HEK293 (cell line): ENCODE measurements around the gene BLOC1S1.

Experiments used
- GLIS1 ChIP-seq: fragments of 450-650 bp; formaldehyde crosslinking; IDR thresholded peaks from 2 replicates; pipeline ENCODE4 v1.5.1; 2016; ENCODE audit warnings: missing biosample characterization, missing genetic modification characterization
- KLF1 ChIP-seq: fragments of 450-650 bp; formaldehyde crosslinking; IDR thresholded peaks from 2 replicates; pipeline ENCODE4 v1.5.1; 2016; ENCODE audit warnings: missing biosample characterization, missing genetic modification characterization
- OSR2 ChIP-seq: fragments of 450-650 bp; formaldehyde crosslinking; IDR thresholded peaks from 2 replicates; pipeline ENCODE4 v1.5.1; 2016; ENCODE audit warnings: missing biosample characterization, missing genetic modification characterization
- OVOL3 ChIP-seq: fragments of 450-650 bp; formaldehyde crosslinking; IDR thresholded peaks from 2 replicates; pipeline ENCODE4 v1.5.1; 2016; ENCODE audit warnings: missing biosample characterization, missing genetic modification characterization
- RBAK ChIP-seq: fragments of 450-650 bp; formaldehyde crosslinking; IDR thresholded peaks from 2 replicates; pipeline ENCODE4 v1.5.1; 2016; ENCODE audit warnings: missing biosample characterization, missing genetic modification characterization
- SP3 ChIP-seq: fragments of 450-650 bp; formaldehyde crosslinking; IDR thresholded peaks from 2 replicates; pipeline ENCODE4 v1.5.1; 2016; ENCODE audit warnings: missing biosample characterization, missing genetic modification characterization
- ZBTB17 ChIP-seq: fragments of 450-650 bp; formaldehyde crosslinking; IDR thresholded peaks from 2 replicates; pipeline ENCODE4 v1.5.1; 2016; ENCODE audit warnings: missing biosample characterization, missing genetic modification characterization
- ZNF112 ChIP-seq: fragments of 450-650 bp; formaldehyde crosslinking; IDR thresholded peaks from 2 replicates; pipeline ENCODE4 v1.5.0; 2017; ENCODE audit warnings: missing biosample characterization, missing genetic modification characterization
- ZNF114 ChIP-seq: fragments of 450-650 bp; formaldehyde crosslinking; IDR thresholded peaks from 2 replicates; pipeline ENCODE4 v1.5.0; 2017; ENCODE audit warnings: missing biosample characterization, missing genetic modification characterization
- ZNF146 ChIP-seq: fragments of 450-650 bp; formaldehyde crosslinking; IDR thresholded peaks from 2 replicates; pipeline ENCODE4 v1.5.1; 2016; ENCODE audit warnings: missing biosample characterization, missing genetic modification characterization
- ZNF155 ChIP-seq: fragments of 450-650 bp; formaldehyde crosslinking; IDR thresholded peaks from 2 replicates; pipeline ENCODE4 v1.5.1; 2016; ENCODE audit warnings: missing biosample characterization, missing genetic modification characterization
- ZNF157 ChIP-seq: fragments of 450-650 bp; formaldehyde crosslinking; IDR thresholded peaks from 2 replicates; pipeline ENCODE4 v1.5.1; 2016; ENCODE audit warnings: missing biosample characterization, missing genetic modification characterization
- ZNF223 ChIP-seq: fragments of 450-650 bp; formaldehyde crosslinking; IDR thresholded peaks from 2 replicates; pipeline ENCODE4 v1.5.1; 2016; ENCODE audit warnings: missing biosample characterization, missing genetic modification characterization
- ZNF266 ChIP-seq: fragments of 450-650 bp; formaldehyde crosslinking; IDR thresholded peaks from 2 replicates; pipeline ENCODE4 v1.5.1; 2016; ENCODE audit warnings: missing biosample characterization, missing genetic modification characterization, low read depth
- ZNF394 ChIP-seq: fragments of 450-650 bp; formaldehyde crosslinking; IDR thresholded peaks from 2 replicates; pipeline ENCODE4 v1.5.1; 2016; ENCODE audit warnings: missing biosample characterization, missing genetic modification characterization, mild to moderate bottlenecking, moderate library complexity, borderline replicate concordance
- ZNF501 ChIP-seq: fragments of 450-650 bp; formaldehyde crosslinking; IDR thresholded peaks from 2 replicates; pipeline ENCODE4 v1.5.1; 2016; ENCODE audit warnings: missing biosample characterization, missing genetic modification characterization
- ZNF514 ChIP-seq: fragments of 450-650 bp; formaldehyde crosslinking; IDR thresholded peaks from 2 replicates; pipeline ENCODE4 v1.5.1; 2016; ENCODE audit warnings: missing biosample characterization, missing genetic modification characterization
- ZNF571 ChIP-seq: fragments of 450-650 bp; formaldehyde crosslinking; IDR thresholded peaks from 2 replicates; pipeline ENCODE4 v1.5.0; 2017; ENCODE audit warnings: missing biosample characterization, missing genetic modification characterization
- ZNF624 ChIP-seq: fragments of 450-650 bp; formaldehyde crosslinking; IDR thresholded peaks from 2 replicates; pipeline ENCODE4 v1.5.1; 2017; ENCODE audit warnings: missing biosample characterization, missing genetic modification characterization
- ZNF626 ChIP-seq: fragments of 450-650 bp; sonication (Bioruptor Pico); formaldehyde crosslinking; IDR thresholded peaks from 2 replicates; pipeline ENCODE4 v1.5.1; 2018; ENCODE audit warnings: missing biosample characterization, missing genetic modification characterization, inconsistent platforms
- ZNF76 ChIP-seq: fragments of 450-650 bp; formaldehyde crosslinking; IDR thresholded peaks from 2 replicates; pipeline ENCODE4; 2016; ENCODE audit warnings: low read depth, missing biosample characterization, missing genetic modification characterization, borderline replicate concordance
- ZNF768 ChIP-seq: fragments of 450-650 bp; formaldehyde crosslinking; IDR thresholded peaks from 2 replicates; pipeline ENCODE4 v1.5.1; 2018; ENCODE audit warnings: missing biosample characterization, mild to moderate bottlenecking, missing genetic modification characterization
- ZNF830 ChIP-seq: fragments of 450-650 bp; IDR thresholded peaks from 2 replicates; pipeline ENCODE4 v1.5.0; 2018; ENCODE audit warnings: missing biosample characterization, missing genetic modification characterization, low read depth, mild to moderate bottlenecking, moderate library complexity
- TF ChIP-seq, protein P1 (sequence below): fragments of 450-650 bp; formaldehyde crosslinking; IDR thresholded peaks from 2 replicates; pipeline ENCODE4 v1.5.1; 2017; ENCODE audit warnings: missing biosample characterization, missing genetic modification characterization
- TF ChIP-seq, protein P2 (sequence below): sonication (generic); formaldehyde crosslinking; IDR thresholded peaks from 2 replicates; pipeline ENCODE4 v1.8.1; 2022; ENCODE audit warnings: mild to moderate bottlenecking, moderate library complexity, missing genetic modification reagents
- TF ChIP-seq, protein P3 (sequence below): fragments of 450-650 bp; IDR thresholded peaks from 2 replicates; pipeline ENCODE4 v1.5.1; 2018; ENCODE audit warnings: missing biosample characterization, mild to moderate bottlenecking, missing genetic modification characterization
- TF ChIP-seq, protein P4 (sequence below): fragments of 450-650 bp; formaldehyde crosslinking; IDR thresholded peaks from 2 replicates; pipeline ENCODE4 v1.5.1; 2016; ENCODE audit warnings: missing biosample characterization, missing genetic modification characterization
- TF ChIP-seq, protein P5 (sequence below): fragments of 450-650 bp; formaldehyde crosslinking; IDR thresholded peaks from 2 replicates; pipeline ENCODE4 v1.5.1; 2016; ENCODE audit warnings: missing biosample characterization, missing genetic modification characterization

Gene BLOC1S1

DNA sequence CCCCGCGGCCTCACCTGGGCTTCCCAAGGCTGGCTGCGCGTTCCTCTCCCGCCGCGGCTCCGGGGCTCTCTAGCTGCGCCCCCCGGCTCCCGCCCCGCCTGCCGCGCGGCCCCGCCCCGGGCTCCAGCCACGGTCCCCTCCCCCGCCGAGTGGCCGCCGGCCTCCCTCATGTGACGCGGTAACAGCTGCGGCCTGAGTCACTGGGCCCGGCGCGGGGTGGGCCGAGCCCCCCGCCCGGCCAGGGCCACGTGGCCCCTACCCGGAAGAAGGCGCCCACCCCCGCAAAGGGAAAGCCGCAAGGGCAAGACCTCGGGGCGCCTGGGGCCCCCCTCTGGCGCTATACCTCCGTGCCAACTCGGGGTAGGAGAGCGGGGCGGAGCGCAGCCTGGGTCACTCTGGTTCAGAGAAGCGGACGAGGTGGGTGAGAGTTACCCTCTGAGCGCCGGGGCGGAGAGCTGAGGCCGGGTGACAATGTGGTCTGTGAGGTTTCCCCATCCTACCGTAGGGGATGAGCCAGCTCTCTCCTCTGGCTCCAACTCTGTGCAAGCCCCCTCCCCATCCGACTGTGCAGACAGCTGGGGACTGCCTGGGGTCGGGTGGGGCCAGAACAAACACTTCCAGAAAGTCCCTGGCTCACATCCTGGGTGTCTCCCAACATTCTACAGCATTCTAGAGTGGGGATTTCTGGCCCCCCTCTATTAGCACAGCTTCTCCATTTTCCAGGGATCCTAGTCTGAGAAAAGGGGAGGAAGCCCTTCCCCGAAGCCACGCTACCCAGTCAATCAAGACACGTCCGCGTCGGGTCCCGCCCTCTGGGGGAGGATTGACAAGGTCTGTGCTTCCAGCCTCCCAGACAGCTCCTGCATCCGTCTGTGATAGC is 13.3 kb downstream of the BLOC1S1 start, which contains the start of gene CD63 (continued):
- TF ChIP-seq, protein P1, sequence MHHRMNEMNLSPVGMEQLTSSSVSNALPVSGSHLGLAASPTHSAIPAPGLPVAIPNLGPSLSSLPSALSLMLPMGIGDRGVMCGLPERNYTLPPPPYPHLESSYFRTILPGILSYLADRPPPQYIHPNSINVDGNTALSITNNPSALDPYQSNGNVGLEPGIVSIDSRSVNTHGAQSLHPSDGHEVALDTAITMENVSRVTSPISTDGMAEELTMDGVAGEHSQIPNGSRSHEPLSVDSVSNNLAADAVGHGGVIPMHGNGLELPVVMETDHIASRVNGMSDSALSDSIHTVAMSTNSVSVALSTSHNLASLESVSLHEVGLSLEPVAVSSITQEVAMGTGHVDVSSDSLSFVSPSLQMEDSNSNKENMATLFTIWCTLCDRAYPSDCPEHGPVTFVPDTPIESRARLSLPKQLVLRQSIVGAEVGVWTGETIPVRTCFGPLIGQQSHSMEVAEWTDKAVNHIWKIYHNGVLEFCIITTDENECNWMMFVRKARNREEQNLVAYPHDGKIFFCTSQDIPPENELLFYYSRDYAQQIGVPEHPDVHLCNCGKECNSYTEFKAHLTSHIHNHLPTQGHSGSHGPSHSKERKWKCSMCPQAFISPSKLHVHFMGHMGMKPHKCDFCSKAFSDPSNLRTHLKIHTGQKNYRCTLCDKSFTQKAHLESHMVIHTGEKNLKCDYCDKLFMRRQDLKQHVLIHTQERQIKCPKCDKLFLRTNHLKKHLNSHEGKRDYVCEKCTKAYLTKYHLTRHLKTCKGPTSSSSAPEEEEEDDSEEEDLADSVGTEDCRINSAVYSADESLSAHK (tag by site-specific recombination) = no peak
- TF ChIP-seq, protein P2, sequence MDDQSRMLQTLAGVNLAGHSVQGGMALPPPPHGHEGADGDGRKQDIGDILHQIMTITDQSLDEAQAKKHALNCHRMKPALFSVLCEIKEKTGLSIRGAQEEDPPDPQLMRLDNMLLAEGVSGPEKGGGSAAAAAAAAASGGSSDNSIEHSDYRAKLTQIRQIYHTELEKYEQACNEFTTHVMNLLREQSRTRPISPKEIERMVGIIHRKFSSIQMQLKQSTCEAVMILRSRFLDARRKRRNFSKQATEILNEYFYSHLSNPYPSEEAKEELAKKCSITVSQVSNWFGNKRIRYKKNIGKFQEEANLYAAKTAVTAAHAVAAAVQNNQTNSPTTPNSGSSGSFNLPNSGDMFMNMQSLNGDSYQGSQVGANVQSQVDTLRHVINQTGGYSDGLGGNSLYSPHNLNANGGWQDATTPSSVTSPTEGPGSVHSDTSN (CRISPR knock-in tag) = peak; percentile 36; the same call in 1 of the 2 replicates
- TF ChIP-seq ZNF155 (tag by site-specific recombination) = no peak
- no peak for TF ChIP-seq ZNF768 (tag by site-specific recombination)
- no peak for TF ChIP-seq ZNF114
- TF ChIP-seq ZNF571 (tag by site-specific recombination) = no peak
- TF ChIP-seq ZNF514 (tag by site-specific recombination) = no peak
- TF ChIP-seq ZBTB17 = no peak; the same call in 1 of the 2 replicates
- TF ChIP-seq ZNF501 (tag by site-specific recombination) = peak; percentile 78
- peak; percentile 91 for TF ChIP-seq ZNF394 (tag by site-specific recombination)
- no peak for TF ChIP-seq KLF1 (tag by site-specific recombination)
- TF ChIP-seq ZNF157 = no peak
- TF ChIP-seq ZNF830 = no peak
- peak; percentile 47 for TF ChIP-seq SP3 (tag by site-specific recombination)
- peak; percentile 42; the same call in 1 of the 2 replicates for TF ChIP-seq ZNF76
- peak; percentile 8; the same call in 1 of the 2 replicates for TF ChIP-seq OSR2 (tag by site-specific recombination)
- TF ChIP-seq, protein P3, sequence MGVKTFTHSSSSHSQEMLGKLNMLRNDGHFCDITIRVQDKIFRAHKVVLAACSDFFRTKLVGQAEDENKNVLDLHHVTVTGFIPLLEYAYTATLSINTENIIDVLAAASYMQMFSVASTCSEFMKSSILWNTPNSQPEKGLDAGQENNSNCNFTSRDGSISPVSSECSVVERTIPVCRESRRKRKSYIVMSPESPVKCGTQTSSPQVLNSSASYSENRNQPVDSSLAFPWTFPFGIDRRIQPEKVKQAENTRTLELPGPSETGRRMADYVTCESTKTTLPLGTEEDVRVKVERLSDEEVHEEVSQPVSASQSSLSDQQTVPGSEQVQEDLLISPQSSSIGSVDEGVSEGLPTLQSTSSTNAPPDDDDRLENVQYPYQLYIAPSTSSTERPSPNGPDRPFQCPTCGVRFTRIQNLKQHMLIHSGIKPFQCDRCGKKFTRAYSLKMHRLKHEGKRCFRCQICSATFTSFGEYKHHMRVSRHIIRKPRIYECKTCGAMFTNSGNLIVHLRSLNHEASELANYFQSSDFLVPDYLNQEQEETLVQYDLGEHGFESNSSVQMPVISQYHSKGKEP (tag by site-specific recombination) = 0 out of 2 replicates have a peak, but pooled peaks have one; percentile 35
- TF ChIP-seq, protein P4, sequence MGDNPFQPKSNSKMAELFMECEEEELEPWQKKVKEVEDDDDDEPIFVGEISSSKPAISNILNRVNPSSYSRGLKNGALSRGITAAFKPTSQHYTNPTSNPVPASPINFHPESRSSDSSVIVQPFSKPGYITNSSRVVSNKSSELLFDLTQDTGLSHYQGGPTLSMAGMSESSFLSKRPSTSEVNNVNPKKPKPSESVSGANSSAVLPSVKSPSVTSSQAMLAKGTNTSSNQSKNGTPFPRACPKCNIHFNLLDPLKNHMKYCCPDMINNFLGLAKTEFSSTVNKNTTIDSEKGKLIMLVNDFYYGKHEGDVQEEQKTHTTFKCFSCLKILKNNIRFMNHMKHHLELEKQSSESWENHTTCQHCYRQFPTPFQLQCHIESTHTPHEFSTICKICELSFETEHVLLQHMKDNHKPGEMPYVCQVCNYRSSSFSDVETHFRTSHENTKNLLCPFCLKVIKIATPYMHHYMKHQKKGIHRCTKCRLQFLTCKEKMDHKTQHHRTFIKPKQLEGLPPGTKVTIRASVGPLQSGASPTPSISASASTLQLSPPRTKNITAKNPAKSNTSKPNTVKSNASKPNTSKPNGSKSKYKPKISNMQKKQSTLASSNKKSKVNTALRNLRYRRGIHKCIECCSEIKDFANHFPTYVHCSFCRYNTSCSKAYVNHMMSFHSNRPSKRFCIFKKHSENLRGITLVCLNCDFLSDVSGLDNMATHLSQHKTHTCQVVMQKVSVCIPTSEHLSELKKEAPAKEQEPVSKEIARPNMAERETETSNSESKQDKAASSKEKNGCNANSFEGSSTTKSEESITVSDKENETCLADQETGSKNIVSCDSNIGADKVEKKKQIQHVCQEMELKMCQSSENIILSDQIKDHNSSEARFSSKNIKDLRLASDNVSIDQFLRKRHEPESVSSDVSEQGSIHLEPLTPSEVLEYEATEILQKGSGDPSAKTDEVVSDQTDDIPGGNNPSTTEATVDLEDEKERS (tag by site-specific recombination) = no peak
- no peak for TF ChIP-seq RBAK (tag by site-specific recombination)
- TF ChIP-seq GLIS1 = peak; percentile 99
- no peak for TF ChIP-seq ZNF266 (tag by site-specific recombination)
- peak; percentile 68; the same call in 1 of the 2 replicates for TF ChIP-seq OVOL3 (tag by site-specific recombination)
- TF ChIP-seq ZNF626 = no peak
- no peak for TF ChIP-seq ZNF112 (tag by site-specific recombination)
- no peak for TF ChIP-seq ZNF624 (tag by site-specific recombination)
- no peak for TF ChIP-seq ZNF146
- TF ChIP-seq, protein P5, sequence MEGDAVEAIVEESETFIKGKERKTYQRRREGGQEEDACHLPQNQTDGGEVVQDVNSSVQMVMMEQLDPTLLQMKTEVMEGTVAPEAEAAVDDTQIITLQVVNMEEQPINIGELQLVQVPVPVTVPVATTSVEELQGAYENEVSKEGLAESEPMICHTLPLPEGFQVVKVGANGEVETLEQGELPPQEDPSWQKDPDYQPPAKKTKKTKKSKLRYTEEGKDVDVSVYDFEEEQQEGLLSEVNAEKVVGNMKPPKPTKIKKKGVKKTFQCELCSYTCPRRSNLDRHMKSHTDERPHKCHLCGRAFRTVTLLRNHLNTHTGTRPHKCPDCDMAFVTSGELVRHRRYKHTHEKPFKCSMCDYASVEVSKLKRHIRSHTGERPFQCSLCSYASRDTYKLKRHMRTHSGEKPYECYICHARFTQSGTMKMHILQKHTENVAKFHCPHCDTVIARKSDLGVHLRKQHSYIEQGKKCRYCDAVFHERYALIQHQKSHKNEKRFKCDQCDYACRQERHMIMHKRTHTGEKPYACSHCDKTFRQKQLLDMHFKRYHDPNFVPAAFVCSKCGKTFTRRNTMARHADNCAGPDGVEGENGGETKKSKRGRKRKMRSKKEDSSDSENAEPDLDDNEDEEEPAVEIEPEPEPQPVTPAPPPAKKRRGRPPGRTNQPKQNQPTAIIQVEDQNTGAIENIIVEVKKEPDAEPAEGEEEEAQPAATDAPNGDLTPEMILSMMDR = no peak
- TF ChIP-seq ZNF223 (tag by site-specific recombination) = no peak
